ENCODE results near the gene KCNMA1. TPM values are rescaled to one million over a fixed set of nuclear protein-coding genes. Genes with fewer than 3 reads are reported as not detected.

KCNMA1 gene
- total RNA-seq, 1 experiment from 2014 or later = 31.3 TPM

- Histone ChIP-seq H3K36me3 (ENCODE audit: insufficient read depth, low read length) (no peaks in the 10 kb centered on the region), H2AFZ (ENCODE audit: low read length) (no peak overlapping the region), H3K27me3 (ENCODE audit: low read length) (no peaks in the 10 kb centered on the region), H3K9ac (ENCODE audit: low read length) (no peak overlapping the region), H3K79me2 (ENCODE audit: low read length) (no peaks in the 10 kb centered on the region), H3K9me3 (ENCODE audit: low read length) (no peaks in the 10 kb centered on the region), H3K27ac (ENCODE audit: low read length) (no peak overlapping the region), H4K20me1 (ENCODE audit: insufficient read depth, low read depth, low read length) (peaks cover 6% of the 10 kb centered on the region; the same call in 1 of the 2 replicates), H3K4me2 (ENCODE audit: low read depth, low read length, poor library complexity, severe bottlenecking) (no peak overlapping the region), H3K4me1 (ENCODE audit: low read length) (no peaks in the 10 kb centered on the region), H3K9me2 (replicated peaks; ENCODE audit: insufficient read depth, low read length) (no peaks in the 10 kb centered on the region), H3K4me3 (ENCODE audit: low read length) (no peak overlapping the region)
- DNase-seq = no peak
These were observed 328.5 kb downstream of the KCNMA1 start for GRCh38 chr10:77309092-77309491.

- no peak for DNase-seq
- H3K36me3 ChIP-seq (ENCODE audit: insufficient read depth, low read length) = no peaks in the 10 kb centered on the region
These were observed 329.4 kb downstream of the KCNMA1 start for GRCh38 chr10:77308084-77308732.

GRCh38 chr10:77306666-77307065 is 330.9 kb downstream of the KCNMA1 start:
- H2AFZ ChIP-seq (ENCODE audit: low read length) = no peak overlapping the region
- H3K4me1 ChIP-seq (ENCODE audit: low read length) = no peaks in the 10 kb centered on the region
- no peak overlapping the region for H3K4me2 ChIP-seq (ENCODE audit: low read depth, low read length, poor library complexity, severe bottlenecking)
- H3K4me3 ChIP-seq (ENCODE audit: low read length) = no peak overlapping the region
- H3K27me3 ChIP-seq (ENCODE audit: low read length) = no peaks in the 10 kb centered on the region
- H3K9ac ChIP-seq (ENCODE audit: low read length) = no peak overlapping the region
- no peak overlapping the region for H3K27ac ChIP-seq (ENCODE audit: low read length)
- no peaks in the 10 kb centered on the region for H3K36me3 ChIP-seq (ENCODE audit: insufficient read depth, low read length)
- H3K9me3 ChIP-seq (ENCODE audit: low read length) = no peaks in the 10 kb centered on the region
- H3K79me2 ChIP-seq (ENCODE audit: low read length) = no peaks in the 10 kb centered on the region
- H4K20me1 ChIP-seq (ENCODE audit: insufficient read depth, low read depth, low read length) = peaks cover 1% of the 10 kb centered on the region; the same call in 1 of the 2 replicates
- no peaks in the 10 kb centered on the region for H3K9me2 ChIP-seq (replicated peaks; ENCODE audit: insufficient read depth, low read length)
- DNase-seq = no peak

More at GRCh38 chr10:77308084-77308732, 329.4 kb downstream of the KCNMA1 start:
- no peaks in the 10 kb centered on the region for H3K27me3 ChIP-seq (ENCODE audit: low read length)
- no peak overlapping the region for H3K4me3 ChIP-seq (ENCODE audit: low read length)
- H3K9me2 ChIP-seq (replicated peaks; ENCODE audit: insufficient read depth, low read length) = no peaks in the 10 kb centered on the region
- no peaks in the 10 kb centered on the region for H3K4me1 ChIP-seq (ENCODE audit: low read length)
- no peaks in the 10 kb centered on the region for H3K79me2 ChIP-seq (ENCODE audit: low read length)
- peaks cover 6% of the 10 kb centered on the region; the same call in 1 of the 2 replicates for H4K20me1 ChIP-seq (ENCODE audit: insufficient read depth, low read depth, low read length)
- no peak overlapping the region for H3K27ac ChIP-seq (ENCODE audit: low read length)
- H3K4me2 ChIP-seq (ENCODE audit: low read depth, low read length, poor library complexity, severe bottlenecking) = no peak overlapping the region
- no peak overlapping the region for H3K9ac ChIP-seq (ENCODE audit: low read length)
- no peak overlapping the region for H2AFZ ChIP-seq (ENCODE audit: low read length)
- H3K9me3 ChIP-seq (ENCODE audit: low read length) = no peaks in the 10 kb centered on the region

GRCh38 chr10:77305650-77306632 is 331.7 kb downstream of the KCNMA1 start:
- Histone ChIP-seq H3K27me3 (ENCODE audit: low read length) (no peaks in the 10 kb centered on the region), H3K4me3 (ENCODE audit: low read length) (no peak overlapping the region), H3K27ac (ENCODE audit: low read length) (no peak overlapping the region), H3K9me2 (replicated peaks; ENCODE audit: insufficient read depth, low read length) (no peaks in the 10 kb centered on the region), H2AFZ (ENCODE audit: low read length) (no peak overlapping the region), H3K9ac (ENCODE audit: low read length) (no peak overlapping the region), H3K4me1 (ENCODE audit: low read length) (no peaks in the 10 kb centered on the region), H3K4me2 (ENCODE audit: low read depth, low read length, poor library complexity, severe bottlenecking) (no peak overlapping the region), H4K20me1 (ENCODE audit: insufficient read depth, low read depth, low read length) (no peaks in the 10 kb centered on the region; the same call in 1 of the 2 replicates), H3K79me2 (ENCODE audit: low read length) (no peaks in the 10 kb centered on the region), H3K36me3 (ENCODE audit: insufficient read depth, low read length) (no peaks in the 10 kb centered on the region), H3K9me3 (ENCODE audit: low read length) (no peaks in the 10 kb centered on the region)
- no peak for DNase-seq

- Histone ChIP-seq H3K36me3 (ENCODE audit: insufficient read depth, low read length) (no peaks in the 10 kb centered on the region), H3K4me3 (ENCODE audit: low read length) (no peak overlapping the region), H2AFZ (ENCODE audit: low read length) (no peak overlapping the region), H3K79me2 (ENCODE audit: low read length) (no peaks in the 10 kb centered on the region), H3K27ac (ENCODE audit: low read length) (no peak overlapping the region), H3K9ac (ENCODE audit: low read length) (no peak overlapping the region), H3K4me1 (ENCODE audit: low read length) (no peaks in the 10 kb centered on the region), H4K20me1 (ENCODE audit: insufficient read depth, low read depth, low read length) (no peaks in the 10 kb centered on the region; the same call in 1 of the 2 replicates), H3K4me2 (ENCODE audit: low read depth, low read length, poor library complexity, severe bottlenecking) (no peak overlapping the region), H3K27me3 (ENCODE audit: low read length) (no peaks in the 10 kb centered on the region), H3K9me3 (ENCODE audit: low read length) (no peaks in the 10 kb centered on the region), H3K9me2 (replicated peaks; ENCODE audit: insufficient read depth, low read length) (no peaks in the 10 kb centered on the region)
- no peak for DNase-seq
These were observed 333.4 kb downstream of the KCNMA1 start for GRCh38 chr10:77304192-77304591.

- no peak overlapping the region for H3K9ac ChIP-seq (ENCODE audit: low read length)
- H3K4me1 ChIP-seq (ENCODE audit: low read length) = no peaks in the 10 kb centered on the region
- no peak overlapping the region for H2AFZ ChIP-seq (ENCODE audit: low read length)
- no peak for DNase-seq
- H3K4me2 ChIP-seq (ENCODE audit: low read depth, low read length, poor library complexity, severe bottlenecking) = no peak overlapping the region
- H4K20me1 ChIP-seq (ENCODE audit: insufficient read depth, low read depth, low read length) = peaks cover 7% of the 10 kb centered on the region; the same call in 1 of the 2 replicates
- no peak overlapping the region for H3K27ac ChIP-seq (ENCODE audit: low read length)
- no peaks in the 10 kb centered on the region for H3K36me3 ChIP-seq (ENCODE audit: insufficient read depth, low read length)
- no peaks in the 10 kb centered on the region for H3K27me3 ChIP-seq (ENCODE audit: low read length)
- H3K79me2 ChIP-seq (ENCODE audit: low read length) = no peaks in the 10 kb centered on the region
- no peak overlapping the region for H3K4me3 ChIP-seq (ENCODE audit: low read length)
- no peaks in the 10 kb centered on the region for H3K9me2 ChIP-seq (replicated peaks; ENCODE audit: insufficient read depth, low read length)
- no peaks in the 10 kb centered on the region for H3K9me3 ChIP-seq (ENCODE audit: low read length)
These were observed 336.3 kb downstream of the KCNMA1 start for GRCh38 chr10:77301305-77301730.

- Histone ChIP-seq H3K9ac (ENCODE audit: low read length) (no peak overlapping the region), H3K9me2 (replicated peaks; ENCODE audit: insufficient read depth, low read length) (no peaks in the 10 kb centered on the region), H3K4me3 (ENCODE audit: low read length) (no peak overlapping the region), H3K27me3 (ENCODE audit: low read length) (no peaks in the 10 kb centered on the region), H3K9me3 (ENCODE audit: low read length) (no peaks in the 10 kb centered on the region), H3K4me2 (ENCODE audit: low read depth, low read length, poor library complexity, severe bottlenecking) (no peak overlapping the region), H3K79me2 (ENCODE audit: low read length) (no peaks in the 10 kb centered on the region), H3K4me1 (ENCODE audit: low read length) (no peaks in the 10 kb centered on the region), H3K27ac (ENCODE audit: low read length) (no peak overlapping the region), H2AFZ (ENCODE audit: low read length) (no peak overlapping the region), H3K36me3 (ENCODE audit: insufficient read depth, low read length) (no peaks in the 10 kb centered on the region), H4K20me1 (ENCODE audit: insufficient read depth, low read depth, low read length) (peaks cover 12% of the 10 kb centered on the region; the same call in 1 of the 2 replicates)
- no peak for DNase-seq
These were observed 336.8 kb downstream of the KCNMA1 start for GRCh38 chr10:77300682-77301302.

- Histone ChIP-seq H3K9me3 (ENCODE audit: low read length) (no peaks in the 10 kb centered on the region), H3K9me2 (replicated peaks; ENCODE audit: insufficient read depth, low read length) (no peaks in the 10 kb centered on the region), H3K4me1 (ENCODE audit: low read length) (no peaks in the 10 kb centered on the region), H3K79me2 (ENCODE audit: low read length) (no peaks in the 10 kb centered on the region), H3K27me3 (ENCODE audit: low read length) (no peaks in the 10 kb centered on the region), H3K4me3 (ENCODE audit: low read length) (no peak overlapping the region), H3K4me2 (ENCODE audit: low read depth, low read length, poor library complexity, severe bottlenecking) (no peak overlapping the region), H4K20me1 (ENCODE audit: insufficient read depth, low read depth, low read length) (peaks cover 12% of the 10 kb centered on the region; the same call in 1 of the 2 replicates), H3K27ac (ENCODE audit: low read length) (no peak overlapping the region), H2AFZ (ENCODE audit: low read length) (no peak overlapping the region), H3K9ac (ENCODE audit: low read length) (no peak overlapping the region), H3K36me3 (ENCODE audit: insufficient read depth, low read length) (no peaks in the 10 kb centered on the region)
- DNase-seq = no peak
These were observed 338.3 kb downstream of the KCNMA1 start for GRCh38 chr10:77299320-77299719.
